ENCODE results near the gene SP140. TPM values are rescaled to one million over a fixed set of nuclear protein-coding genes. Genes with fewer than 3 reads are reported as not detected.
A peak's percentile ranks its signal among the peaks of the same experiment; 100 is the strongest.

SP140 gene
- total and polyA plus RNA-seq, 2 experiments from 2014 or later = 0.24 to 0.70 TPM

DNA sequence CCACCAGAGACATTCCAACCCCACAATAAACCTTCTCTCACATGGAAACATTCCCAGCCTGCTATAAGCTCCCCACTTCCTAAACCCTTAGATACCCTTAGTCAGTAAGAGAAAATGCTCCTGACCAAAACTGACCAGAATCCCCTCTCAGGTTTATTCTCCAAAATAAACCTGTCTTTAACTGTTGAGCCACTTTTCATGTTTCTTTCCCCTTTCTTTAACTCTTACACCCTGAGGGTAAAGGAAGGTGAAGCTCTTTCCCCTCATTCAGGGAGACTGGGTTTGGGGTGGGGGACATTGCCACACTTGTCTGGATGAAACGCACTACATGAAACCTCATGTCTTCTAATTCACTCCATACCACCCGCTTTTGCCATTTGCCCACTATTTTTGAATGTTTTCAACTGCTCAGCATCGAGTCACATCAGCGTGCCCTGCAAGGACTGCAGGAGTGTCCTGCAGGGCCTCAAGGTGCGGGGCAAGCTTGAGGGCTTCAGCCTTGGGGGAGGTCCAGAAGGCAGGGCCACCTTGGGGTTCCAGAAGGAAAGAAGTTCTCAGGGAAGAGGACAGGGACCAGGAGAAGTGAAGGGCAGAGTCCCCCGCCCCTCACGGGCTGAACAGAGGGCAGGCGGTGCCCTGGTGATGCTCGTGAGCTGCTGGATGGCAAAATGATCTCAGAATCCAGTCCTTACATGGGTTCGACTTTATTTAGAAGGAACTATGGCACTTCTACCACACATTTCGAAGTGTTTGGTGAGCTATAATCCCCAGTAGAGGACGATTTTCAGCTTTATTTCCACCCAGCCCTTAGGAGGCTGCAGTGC, 97.2 kb downstream of the SP140 start (continued):
- TF ChIP-seq, protein P1, sequence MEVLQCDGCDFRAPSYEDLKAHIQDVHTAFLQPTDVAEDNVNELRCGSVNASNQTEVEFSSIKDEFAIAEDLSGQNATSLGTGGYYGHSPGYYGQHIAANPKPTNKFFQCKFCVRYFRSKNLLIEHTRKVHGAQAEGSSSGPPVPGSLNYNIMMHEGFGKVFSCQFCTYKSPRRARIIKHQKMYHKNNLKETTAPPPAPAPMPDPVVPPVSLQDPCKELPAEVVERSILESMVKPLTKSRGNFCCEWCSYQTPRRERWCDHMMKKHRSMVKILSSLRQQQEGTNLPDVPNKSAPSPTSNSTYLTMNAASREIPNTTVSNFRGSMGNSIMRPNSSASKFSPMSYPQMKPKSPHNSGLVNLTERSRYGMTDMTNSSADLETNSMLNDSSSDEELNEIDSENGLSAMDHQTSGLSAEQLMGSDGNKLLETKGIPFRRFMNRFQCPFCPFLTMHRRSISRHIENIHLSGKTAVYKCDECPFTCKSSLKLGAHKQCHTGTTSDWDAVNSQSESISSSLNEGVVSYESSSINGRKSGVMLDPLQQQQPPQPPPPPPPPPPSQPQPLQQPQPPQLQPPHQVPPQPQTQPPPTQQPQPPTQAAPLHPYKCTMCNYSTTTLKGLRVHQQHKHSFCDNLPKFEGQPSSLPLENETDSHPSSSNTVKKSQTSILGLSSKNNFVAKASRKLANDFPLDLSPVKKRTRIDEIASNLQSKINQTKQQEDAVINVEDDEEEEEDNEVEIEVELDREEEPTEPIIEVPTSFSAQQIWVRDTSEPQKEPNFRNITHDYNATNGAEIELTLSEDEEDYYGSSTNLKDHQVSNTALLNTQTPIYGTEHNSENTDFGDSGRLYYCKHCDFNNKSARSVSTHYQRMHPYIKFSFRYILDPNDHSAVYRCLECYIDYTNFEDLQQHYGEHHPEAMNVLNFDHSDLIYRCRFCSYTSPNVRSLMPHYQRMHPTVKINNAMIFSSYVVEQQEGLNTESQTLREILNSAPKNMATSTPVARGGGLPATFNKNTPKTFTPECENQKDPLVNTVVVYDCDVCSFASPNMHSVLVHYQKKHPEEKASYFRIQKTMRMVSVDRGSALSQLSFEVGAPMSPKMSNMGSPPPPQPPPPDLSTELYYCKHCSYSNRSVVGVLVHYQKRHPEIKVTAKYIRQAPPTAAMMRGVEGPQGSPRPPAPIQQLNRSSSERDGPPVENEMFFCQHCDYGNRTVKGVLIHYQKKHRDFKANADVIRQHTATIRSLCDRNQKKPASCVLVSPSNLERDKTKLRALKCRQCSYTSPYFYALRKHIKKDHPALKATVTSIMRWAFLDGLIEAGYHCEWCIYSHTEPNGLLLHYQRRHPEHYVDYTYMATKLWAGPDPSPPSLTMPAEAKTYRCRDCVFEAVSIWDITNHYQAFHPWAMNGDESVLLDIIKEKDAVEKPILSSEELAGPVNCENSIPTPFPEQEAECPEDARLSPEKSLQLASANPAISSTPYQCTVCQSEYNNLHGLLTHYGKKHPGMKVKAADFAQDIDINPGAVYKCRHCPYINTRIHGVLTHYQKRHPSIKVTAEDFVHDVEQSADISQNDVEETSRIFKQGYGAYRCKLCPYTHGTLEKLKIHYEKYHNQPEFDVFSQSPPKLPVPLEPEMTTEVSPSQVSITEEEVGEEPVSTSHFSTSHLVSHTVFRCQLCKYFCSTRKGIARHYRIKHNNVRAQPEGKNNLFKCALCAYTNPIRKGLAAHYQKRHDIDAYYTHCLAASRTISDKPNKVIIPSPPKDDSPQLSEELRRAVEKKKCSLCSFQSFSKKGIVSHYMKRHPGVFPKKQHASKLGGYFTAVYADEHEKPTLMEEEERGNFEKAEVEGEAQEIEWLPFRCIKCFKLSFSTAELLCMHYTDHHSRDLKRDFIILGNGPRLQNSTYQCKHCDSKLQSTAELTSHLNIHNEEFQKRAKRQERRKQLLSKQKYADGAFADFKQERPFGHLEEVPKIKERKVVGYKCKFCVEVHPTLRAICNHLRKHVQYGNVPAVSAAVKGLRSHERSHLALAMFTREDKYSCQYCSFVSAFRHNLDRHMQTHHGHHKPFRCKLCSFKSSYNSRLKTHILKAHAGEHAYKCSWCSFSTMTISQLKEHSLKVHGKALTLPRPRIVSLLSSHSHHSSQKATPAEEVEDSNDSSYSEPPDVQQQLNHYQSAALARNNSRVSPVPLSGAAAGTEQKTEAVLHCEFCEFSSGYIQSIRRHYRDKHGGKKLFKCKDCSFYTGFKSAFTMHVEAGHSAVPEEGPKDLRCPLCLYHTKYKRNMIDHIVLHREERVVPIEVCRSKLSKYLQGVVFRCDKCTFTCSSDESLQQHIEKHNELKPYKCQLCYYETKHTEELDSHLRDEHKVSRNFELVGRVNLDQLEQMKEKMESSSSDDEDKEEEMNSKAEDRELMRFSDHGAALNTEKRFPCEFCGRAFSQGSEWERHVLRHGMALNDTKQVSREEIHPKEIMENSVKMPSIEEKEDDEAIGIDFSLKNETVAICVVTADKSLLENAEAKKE (CRISPR knock-in tag; IDR thresholded peaks at IDR 0.05) = no peak

DNA sequence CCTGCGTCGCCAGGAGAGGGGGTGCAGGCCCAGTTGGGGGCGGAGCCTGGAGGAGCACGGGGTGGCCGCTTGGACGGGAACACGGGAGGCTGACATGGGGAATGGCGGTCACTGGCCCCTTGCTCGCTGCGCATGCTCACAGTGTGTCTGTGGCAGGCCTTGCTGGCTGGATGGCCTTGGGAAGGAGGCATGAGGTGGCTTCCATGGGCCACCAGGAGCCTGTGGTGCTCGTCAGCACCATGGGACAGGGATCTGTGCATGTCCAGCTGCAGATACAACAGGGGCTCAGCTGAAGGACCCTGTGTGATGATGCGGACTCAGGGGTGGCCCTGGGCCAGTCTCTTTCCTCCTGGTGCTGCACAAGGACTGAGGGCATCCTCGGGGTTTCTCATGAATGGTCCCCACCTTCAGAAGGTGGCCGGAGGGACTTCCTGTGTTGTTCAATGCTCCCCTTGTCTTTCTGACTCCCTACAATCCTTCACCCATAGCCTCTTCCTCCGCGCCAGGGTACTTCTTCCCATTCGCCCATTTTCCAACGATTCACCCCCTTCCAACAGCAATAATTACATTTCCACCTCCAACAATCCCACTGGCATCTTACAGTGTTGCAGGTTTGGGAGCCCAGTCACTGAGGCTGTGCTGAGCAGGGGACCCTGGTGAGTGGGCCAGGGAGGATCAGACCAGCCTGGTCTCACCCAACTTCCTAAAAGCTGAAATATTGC, 98.0 kb downstream of the SP140 start:
- peaks cover 49% of the 10 kb centered on the region for H3K9me3 Mint-ChIP-seq
- Histone ChIP-seq H2AFZ (no peak overlapping the region), H3K79me2 (replicated peaks; ENCODE audit: insufficient read depth) (no peaks in the 10 kb centered on the region), H3K9me2 (ENCODE audit: insufficient read depth) (0 out of 2 replicates have a peak, but pooled peaks cover 4% of the 10 kb centered on the region), H3K4me3 (no peak overlapping the region), H3K36me3 (ENCODE audit: insufficient read depth) (no peaks in the 10 kb centered on the region; the same call in 1 of the 2 replicates), H4K20me1 (replicated peaks; ENCODE audit: insufficient read depth) (no peaks in the 10 kb centered on the region), H3K27me3 (ENCODE audit: insufficient read depth) (no peaks in the 10 kb centered on the region), H3K4me2 (no peak overlapping the region), H3K27ac (ENCODE audit: low read depth) (no peak overlapping the region), H3K4me1 (ENCODE audit: insufficient read depth) (no peaks in the 10 kb centered on the region), H3F3A (replicated peaks; ENCODE audit: low read depth) (no peaks in the 10 kb centered on the region)
- no peak for ATAC-seq
- H3K4me1 Mint-ChIP-seq = peaks cover 6% of the 10 kb centered on the region; the same call in 2 of the 3 replicates
- no peak overlapping the region for H3K27ac Mint-ChIP-seq
- peaks cover 11% of the 10 kb centered on the region for H3K27me3 Mint-ChIP-seq (ENCODE audit: insufficient read depth, low read depth, poor library complexity)
- peak; percentile 10 for DNase-seq (ENCODE audit: low spot score)
- no peak overlapping the region for H3K4me3 Mint-ChIP-seq
- peaks cover 19% of the 10 kb centered on the region for H3K36me3 Mint-ChIP-seq (ENCODE audit: low read depth)
- TF ChIP-seq, protein P2, sequence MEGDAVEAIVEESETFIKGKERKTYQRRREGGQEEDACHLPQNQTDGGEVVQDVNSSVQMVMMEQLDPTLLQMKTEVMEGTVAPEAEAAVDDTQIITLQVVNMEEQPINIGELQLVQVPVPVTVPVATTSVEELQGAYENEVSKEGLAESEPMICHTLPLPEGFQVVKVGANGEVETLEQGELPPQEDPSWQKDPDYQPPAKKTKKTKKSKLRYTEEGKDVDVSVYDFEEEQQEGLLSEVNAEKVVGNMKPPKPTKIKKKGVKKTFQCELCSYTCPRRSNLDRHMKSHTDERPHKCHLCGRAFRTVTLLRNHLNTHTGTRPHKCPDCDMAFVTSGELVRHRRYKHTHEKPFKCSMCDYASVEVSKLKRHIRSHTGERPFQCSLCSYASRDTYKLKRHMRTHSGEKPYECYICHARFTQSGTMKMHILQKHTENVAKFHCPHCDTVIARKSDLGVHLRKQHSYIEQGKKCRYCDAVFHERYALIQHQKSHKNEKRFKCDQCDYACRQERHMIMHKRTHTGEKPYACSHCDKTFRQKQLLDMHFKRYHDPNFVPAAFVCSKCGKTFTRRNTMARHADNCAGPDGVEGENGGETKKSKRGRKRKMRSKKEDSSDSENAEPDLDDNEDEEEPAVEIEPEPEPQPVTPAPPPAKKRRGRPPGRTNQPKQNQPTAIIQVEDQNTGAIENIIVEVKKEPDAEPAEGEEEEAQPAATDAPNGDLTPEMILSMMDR (conservative IDR thresholded peaks at IDR 0.05; ENCODE audit: low read depth in 2 of 2) = peak; percentile 39 to 43
- TF ChIP-seq, protein P3, sequence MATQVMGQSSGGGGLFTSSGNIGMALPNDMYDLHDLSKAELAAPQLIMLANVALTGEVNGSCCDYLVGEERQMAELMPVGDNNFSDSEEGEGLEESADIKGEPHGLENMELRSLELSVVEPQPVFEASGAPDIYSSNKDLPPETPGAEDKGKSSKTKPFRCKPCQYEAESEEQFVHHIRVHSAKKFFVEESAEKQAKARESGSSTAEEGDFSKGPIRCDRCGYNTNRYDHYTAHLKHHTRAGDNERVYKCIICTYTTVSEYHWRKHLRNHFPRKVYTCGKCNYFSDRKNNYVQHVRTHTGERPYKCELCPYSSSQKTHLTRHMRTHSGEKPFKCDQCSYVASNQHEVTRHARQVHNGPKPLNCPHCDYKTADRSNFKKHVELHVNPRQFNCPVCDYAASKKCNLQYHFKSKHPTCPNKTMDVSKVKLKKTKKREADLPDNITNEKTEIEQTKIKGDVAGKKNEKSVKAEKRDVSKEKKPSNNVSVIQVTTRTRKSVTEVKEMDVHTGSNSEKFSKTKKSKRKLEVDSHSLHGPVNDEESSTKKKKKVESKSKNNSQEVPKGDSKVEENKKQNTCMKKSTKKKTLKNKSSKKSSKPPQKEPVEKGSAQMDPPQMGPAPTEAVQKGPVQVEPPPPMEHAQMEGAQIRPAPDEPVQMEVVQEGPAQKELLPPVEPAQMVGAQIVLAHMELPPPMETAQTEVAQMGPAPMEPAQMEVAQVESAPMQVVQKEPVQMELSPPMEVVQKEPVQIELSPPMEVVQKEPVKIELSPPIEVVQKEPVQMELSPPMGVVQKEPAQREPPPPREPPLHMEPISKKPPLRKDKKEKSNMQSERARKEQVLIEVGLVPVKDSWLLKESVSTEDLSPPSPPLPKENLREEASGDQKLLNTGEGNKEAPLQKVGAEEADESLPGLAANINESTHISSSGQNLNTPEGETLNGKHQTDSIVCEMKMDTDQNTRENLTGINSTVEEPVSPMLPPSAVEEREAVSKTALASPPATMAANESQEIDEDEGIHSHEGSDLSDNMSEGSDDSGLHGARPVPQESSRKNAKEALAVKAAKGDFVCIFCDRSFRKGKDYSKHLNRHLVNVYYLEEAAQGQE (IDR thresholded peaks at IDR 0.05; ENCODE audit: unreplicated experiment) = no peak

Measured in GM23338 (cell line).